ENCODE results near the gene CCDC200. TPM values are rescaled to one million over a fixed set of nuclear protein-coding genes. Genes with fewer than 3 reads are reported as not detected.
"Not testable (repeated sequence)": the region's sequence is repeated elsewhere in the genome, so short reads cannot be mapped to it uniquely, and the experiment has no call there.

The CCDC200 gene
- total RNA-seq = not detected in 2 replicates
- polyA plus RNA-seq = 2.8 and 3.2 TPM in 2 replicates

GRCh38 chr17:43228020-43228782, at the start of gene CCDC200:
TSS of gene CCDC200 (minus strand) at chr17:43228623. CDS start at chr17:43228554, 69 bp downstream.
- H3K4me1 ChIP-seq (ENCODE audit: insufficient read depth); H3K36me3 ChIP-seq (replicated peaks; ENCODE audit: insufficient read depth, low read depth); H3K27me3 ChIP-seq; H3K79me2 ChIP-seq; H4K20me1 ChIP-seq (ENCODE audit: insufficient read depth, poor library complexity, severe bottlenecking); H3K4me2 ChIP-seq; H3K9me3 ChIP-seq (ENCODE audit: low read depth); H2AFZ ChIP-seq; H3K4me3 ChIP-seq; DNase-seq (ENCODE audit: low spot score); H3K9me2 ChIP-seq (replicated peaks; ENCODE audit: insufficient read depth); H3K27ac ChIP-seq: not testable (repeated sequence)
- WGBS (ENCODE audit: low lambda C conversion rate, missing lambda C conversion rate) = no CpG with 5 or more reads among the region's 7 CpGs

GRCh38 chr17:43272914-43273313, 44.5 kb upstream of the CCDC200 start:
- not testable (repeated sequence) for H3K9me2 ChIP-seq (replicated peaks; ENCODE audit: insufficient read depth); H4K20me1 ChIP-seq (ENCODE audit: insufficient read depth, poor library complexity, severe bottlenecking); H3K79me2 ChIP-seq; H3K27me3 ChIP-seq; H3K4me1 ChIP-seq (ENCODE audit: insufficient read depth); H3K4me2 ChIP-seq; H3K27ac ChIP-seq; H2AFZ ChIP-seq; H3K9me3 ChIP-seq (ENCODE audit: low read depth); H3K36me3 ChIP-seq (replicated peaks; ENCODE audit: insufficient read depth, low read depth); DNase-seq (ENCODE audit: low spot score); H3K4me3 ChIP-seq
- no CpG with 5 or more reads among the region's 30 CpGs for WGBS (ENCODE audit: low lambda C conversion rate, missing lambda C conversion rate)

- not testable (repeated sequence) for H3K9me3 ChIP-seq (ENCODE audit: low read depth); H2AFZ ChIP-seq; DNase-seq (ENCODE audit: low spot score); H3K36me3 ChIP-seq (replicated peaks; ENCODE audit: insufficient read depth, low read depth); H3K27me3 ChIP-seq; H4K20me1 ChIP-seq (ENCODE audit: insufficient read depth, poor library complexity, severe bottlenecking); H3K4me3 ChIP-seq; H3K4me1 ChIP-seq (ENCODE audit: insufficient read depth); H3K27ac ChIP-seq; H3K9me2 ChIP-seq (replicated peaks; ENCODE audit: insufficient read depth); H3K4me2 ChIP-seq; H3K79me2 ChIP-seq
- no CpG with 5 or more reads among the region's 12 CpGs for WGBS (ENCODE audit: low lambda C conversion rate, missing lambda C conversion rate)
Observed at GRCh38 chr17:43272483-43272882, 44.1 kb upstream of the CCDC200 start.

GRCh38 chr17:43270552-43271504, 42.4 kb upstream of the CCDC200 start:
- not testable (repeated sequence) for H3K9me3 ChIP-seq (ENCODE audit: low read depth); DNase-seq (ENCODE audit: low spot score); H3K4me1 ChIP-seq (ENCODE audit: insufficient read depth); H3K4me2 ChIP-seq; H3K4me3 ChIP-seq; H2AFZ ChIP-seq; H3K27me3 ChIP-seq; H3K27ac ChIP-seq; H3K9me2 ChIP-seq (replicated peaks; ENCODE audit: insufficient read depth); H4K20me1 ChIP-seq (ENCODE audit: insufficient read depth, poor library complexity, severe bottlenecking); H3K36me3 ChIP-seq (replicated peaks; ENCODE audit: insufficient read depth, low read depth); H3K79me2 ChIP-seq
- WGBS (ENCODE audit: low lambda C conversion rate, missing lambda C conversion rate) = no CpG with 5 or more reads among the region's 43 CpGs

- H2AFZ ChIP-seq, H3K27ac ChIP-seq: not testable (repeated sequence)
Observed at GRCh38 chr17:43246456-43246855, 18.0 kb upstream of the CCDC200 start.

GRCh38 chr17:43240596-43241352, 12.4 kb upstream of the CCDC200 start:
- not testable (repeated sequence) for H3K9me3 ChIP-seq (ENCODE audit: low read depth); H4K20me1 ChIP-seq (ENCODE audit: insufficient read depth, poor library complexity, severe bottlenecking); H3K4me2 ChIP-seq; H3K27ac ChIP-seq; H3K4me3 ChIP-seq; H3K4me1 ChIP-seq (ENCODE audit: insufficient read depth); DNase-seq (ENCODE audit: low spot score); H3K79me2 ChIP-seq; H3K9me2 ChIP-seq (replicated peaks; ENCODE audit: insufficient read depth); H3K27me3 ChIP-seq; H3K36me3 ChIP-seq (replicated peaks; ENCODE audit: insufficient read depth, low read depth); H2AFZ ChIP-seq
- WGBS (ENCODE audit: low lambda C conversion rate, missing lambda C conversion rate) = no CpG with 5 or more reads among the region's 34 CpGs

More at GRCh38 chr17:43246456-43246855, 18.0 kb upstream of the CCDC200 start:
- not testable (repeated sequence) for H4K20me1 ChIP-seq (ENCODE audit: insufficient read depth, poor library complexity, severe bottlenecking); H3K4me1 ChIP-seq (ENCODE audit: insufficient read depth); H3K4me3 ChIP-seq; H3K36me3 ChIP-seq (replicated peaks; ENCODE audit: insufficient read depth, low read depth); H3K9me3 ChIP-seq (ENCODE audit: low read depth); H3K9me2 ChIP-seq (replicated peaks; ENCODE audit: insufficient read depth); DNase-seq (ENCODE audit: low spot score); H3K27me3 ChIP-seq; H3K79me2 ChIP-seq
- WGBS (ENCODE audit: low lambda C conversion rate, missing lambda C conversion rate) = 66% methylated on average over 17 of the region's 23 CpGs
- peak overlapping the region; percentile 62 for H3K4me2 ChIP-seq

- H3K4me1 ChIP-seq (ENCODE audit: insufficient read depth); H3K4me3 ChIP-seq; H3K79me2 ChIP-seq; H3K27ac ChIP-seq; H3K9me3 ChIP-seq (ENCODE audit: low read depth); H3K4me2 ChIP-seq; H3K27me3 ChIP-seq; DNase-seq (ENCODE audit: low spot score); H3K9me2 ChIP-seq (replicated peaks; ENCODE audit: insufficient read depth); H2AFZ ChIP-seq; H3K36me3 ChIP-seq (replicated peaks; ENCODE audit: insufficient read depth, low read depth); H4K20me1 ChIP-seq (ENCODE audit: insufficient read depth, poor library complexity, severe bottlenecking): not testable (repeated sequence)
- no CpG with 5 or more reads among the region's 26 CpGs for WGBS (ENCODE audit: low lambda C conversion rate, missing lambda C conversion rate)
Observed at GRCh38 chr17:43239597-43239996, 11.2 kb upstream of the CCDC200 start.

GRCh38 chr17:43233877-43234276, 5.5 kb upstream of the CCDC200 start, which contains the start of gene RNU2-1:
TSS of gene RNU2-1 (minus strand) at chr17:43233977.
- not testable (repeated sequence) for H4K20me1 ChIP-seq (ENCODE audit: insufficient read depth, poor library complexity, severe bottlenecking); H3K27ac ChIP-seq; DNase-seq (ENCODE audit: low spot score)

More at GRCh38 chr17:43233877-43234276, 5.5 kb upstream of the CCDC200 start, which contains the start of gene RNU2-1:
- not testable (repeated sequence) for H3K9me3 ChIP-seq (ENCODE audit: low read depth); H2AFZ ChIP-seq; H3K79me2 ChIP-seq; H3K4me3 ChIP-seq; H3K36me3 ChIP-seq (replicated peaks; ENCODE audit: insufficient read depth, low read depth); H3K4me1 ChIP-seq (ENCODE audit: insufficient read depth); H3K4me2 ChIP-seq; H3K9me2 ChIP-seq (replicated peaks; ENCODE audit: insufficient read depth); H3K27me3 ChIP-seq
- no CpG with 5 or more reads among the region's 31 CpGs for WGBS (ENCODE audit: low lambda C conversion rate, missing lambda C conversion rate)

Measured in hepatocyte (in vitro differentiated cells).